Measurements from ENCODE around the gene LYPD6.
A peak's percentile ranks its signal among the peaks of the same experiment; 100 is the strongest.

Gene LYPD6

GRCh38 chr2:149422991-149423338 is 92.6 kb downstream of the LYPD6 start:
- peak overlapping the region; percentile 23 for H3K27ac ChIP-seq (ENCODE audit: low read depth, low read length)
- no peak overlapping the region for H2BK120ac ChIP-seq (ENCODE audit: insufficient read depth, low read length, poor library complexity)
- H3K18ac ChIP-seq (ENCODE audit: low read length), result no peak overlapping the region
- no peak overlapping the region for H4K91ac ChIP-seq (ENCODE audit: low read depth, low read length)
- H3K4ac ChIP-seq (ENCODE audit: low read depth, low read length), result no peak overlapping the region
- no peak overlapping the region for H3K14ac ChIP-seq (ENCODE audit: low read length)
- no peaks in the 10 kb centered on the region for H3K27me3 ChIP-seq (ENCODE audit: insufficient read depth, low read length)
- no peaks in the 10 kb centered on the region for H3K9me3 ChIP-seq (ENCODE audit: insufficient read depth, low read depth, low read length)
- H3K79me2 ChIP-seq (ENCODE audit: control insufficient read depth, insufficient read depth, low read length, poor library complexity), result peaks cover 3% of the 10 kb centered on the region
- H3K23ac ChIP-seq (ENCODE audit: low read length), result no peak overlapping the region
- H4K12ac ChIP-seq (ENCODE audit: low read depth, low read length), result no peak overlapping the region
- H3K79me1 ChIP-seq (ENCODE audit: low read length), result peaks cover 4% of the 10 kb centered on the region
- no peak overlapping the region for H2AFZ ChIP-seq (ENCODE audit: insufficient read depth, low read length, poor library complexity)
- no peak overlapping the region for H2BK5ac ChIP-seq (ENCODE audit: low read depth, low read length, poor library complexity)
- H3K9ac ChIP-seq (ENCODE audit: low read length), result no peak overlapping the region
- H2AK5ac ChIP-seq (ENCODE audit: low read length), result no peak overlapping the region
- no peak overlapping the region for H2BK12ac ChIP-seq (ENCODE audit: low read length)
- H3K4me2 ChIP-seq (ENCODE audit: low read length), result no peak overlapping the region
- H3K36me3 ChIP-seq (ENCODE audit: control insufficient read depth in 1 of 2, insufficient read depth in 2 of 2, low read length in 2 of 2), result peaks cover 0 to 3% of the 10 kb centered on the region in 2 experiments
- no peak for DNase-seq
- H4K8ac ChIP-seq (ENCODE audit: low read depth, low read length), result no peak overlapping the region
- no peak overlapping the region for H3K4me3 ChIP-seq (ENCODE audit: low read depth, low read length)
- H3K4me1 ChIP-seq (ENCODE audit: control insufficient read depth in 1 of 2, insufficient read depth in 2 of 2, low read length in 2 of 2), result peaks cover 9 to 16% of the 10 kb centered on the region in 2 experiments

GRCh38 chr2:149423630-149424029 is 93.2 kb downstream of the LYPD6 start:
- Histone ChIP-seq H2BK120ac (ENCODE audit: insufficient read depth, low read length, poor library complexity) (no peak overlapping the region), H3K79me1 (ENCODE audit: low read length) (peaks cover 4% of the 10 kb centered on the region), H2BK12ac (ENCODE audit: low read length) (no peak overlapping the region), H4K12ac (ENCODE audit: low read depth, low read length) (no peak overlapping the region), H2BK5ac (ENCODE audit: low read depth, low read length, poor library complexity) (no peak overlapping the region), H3K4ac (ENCODE audit: low read depth, low read length) (no peak overlapping the region), H3K9ac (ENCODE audit: low read length) (no peak overlapping the region), H3K4me3 (ENCODE audit: low read depth, low read length) (no peak overlapping the region), H2AK5ac (ENCODE audit: low read length) (no peak overlapping the region), H3K9me3 (ENCODE audit: insufficient read depth, low read depth, low read length) (no peaks in the 10 kb centered on the region), H3K14ac (ENCODE audit: low read length) (no peak overlapping the region), H4K91ac (ENCODE audit: low read depth, low read length) (no peak overlapping the region), H3K23ac (ENCODE audit: low read length) (no peak overlapping the region), H3K4me1 (ENCODE audit: control insufficient read depth in 1 of 2, insufficient read depth in 2 of 2, low read length in 2 of 2) (peaks cover 9 to 14% of the 10 kb centered on the region in 2 experiments), H3K36me3 (ENCODE audit: control insufficient read depth in 1 of 2, insufficient read depth in 2 of 2, low read length in 2 of 2) (peaks cover 0 to 3% of the 10 kb centered on the region in 2 experiments), H3K79me2 (ENCODE audit: control insufficient read depth, insufficient read depth, low read length, poor library complexity) (peaks cover 3% of the 10 kb centered on the region), H3K18ac (ENCODE audit: low read length) (no peak overlapping the region), H3K27me3 (ENCODE audit: insufficient read depth, low read length) (no peaks in the 10 kb centered on the region), H3K27ac (ENCODE audit: low read depth, low read length) (no peak overlapping the region), H4K8ac (ENCODE audit: low read depth, low read length) (no peak overlapping the region), H3K4me2 (ENCODE audit: low read length) (no peak overlapping the region), H2AFZ (ENCODE audit: insufficient read depth, low read length, poor library complexity) (no peak overlapping the region)
- no CpG with 5 or more reads among the region's 4 CpGs for WGBS (ENCODE audit: extremely low coverage, insufficient coverage, insufficient read length)
- no peak for DNase-seq

GRCh38 chr2:149427387-149427786 is 97.0 kb downstream of the LYPD6 start:
- no peak overlapping the region for H3K18ac ChIP-seq (ENCODE audit: low read length)
- WGBS (ENCODE audit: extremely low coverage, insufficient coverage, insufficient read length), result no CpG with 5 or more reads among the region's 3 CpGs

GRCh38 chr2:149428783-149429182 is 98.4 kb downstream of the LYPD6 start:
- Histone ChIP-seq H2BK120ac (ENCODE audit: insufficient read depth, low read length, poor library complexity) (no peak overlapping the region), H3K23ac (ENCODE audit: low read length) (no peak overlapping the region), H4K8ac (ENCODE audit: low read depth, low read length) (no peak overlapping the region), H3K18ac (ENCODE audit: low read length) (no peak overlapping the region), H3K9ac (ENCODE audit: low read length) (no peak overlapping the region), H3K4me3 (ENCODE audit: low read depth, low read length) (no peak overlapping the region), H3K9me3 (ENCODE audit: insufficient read depth, low read depth, low read length) (no peaks in the 10 kb centered on the region), H2BK12ac (ENCODE audit: low read length) (no peak overlapping the region), H2AK5ac (ENCODE audit: low read length) (no peak overlapping the region), H3K27ac (ENCODE audit: low read depth, low read length) (no peak overlapping the region), H3K36me3 (ENCODE audit: control insufficient read depth in 1 of 2, insufficient read depth in 2 of 2, low read length in 2 of 2) (peaks cover 0 to 5% of the 10 kb centered on the region in 2 experiments), H3K79me2 (ENCODE audit: control insufficient read depth, insufficient read depth, low read length, poor library complexity) (no peaks in the 10 kb centered on the region), H3K27me3 (ENCODE audit: insufficient read depth, low read length) (no peaks in the 10 kb centered on the region), H4K12ac (ENCODE audit: low read depth, low read length) (no peak overlapping the region), H3K4me2 (ENCODE audit: low read length) (no peak overlapping the region), H3K79me1 (ENCODE audit: low read length) (no peaks in the 10 kb centered on the region), H4K91ac (ENCODE audit: low read depth, low read length) (no peak overlapping the region), H3K14ac (ENCODE audit: low read length) (no peak overlapping the region), H2AFZ (ENCODE audit: insufficient read depth, low read length, poor library complexity) (no peak overlapping the region), H3K4ac (ENCODE audit: low read depth, low read length) (no peak overlapping the region), H2BK5ac (ENCODE audit: low read depth, low read length, poor library complexity) (no peak overlapping the region), H3K4me1 (ENCODE audit: control insufficient read depth in 1 of 2, insufficient read depth in 2 of 2, low read length in 2 of 2) (peaks cover 0 to 6% of the 10 kb centered on the region in 2 experiments)
- peak; percentile 2 to 52 for DNase-seq
- WGBS (ENCODE audit: extremely low coverage, insufficient coverage, insufficient read length), result no CpG with 5 or more reads among the region's 2 CpGs

More at GRCh38 chr2:149427387-149427786, 97.0 kb downstream of the LYPD6 start:
- no peaks in the 10 kb centered on the region for H3K79me2 ChIP-seq (ENCODE audit: control insufficient read depth, insufficient read depth, low read length, poor library complexity)
- H2AFZ ChIP-seq (ENCODE audit: insufficient read depth, low read length, poor library complexity), result no peak overlapping the region
- no peak overlapping the region for H2BK12ac ChIP-seq (ENCODE audit: low read length)
- no peak overlapping the region for H3K4ac ChIP-seq (ENCODE audit: low read depth, low read length)
- no peaks in the 10 kb centered on the region for H3K79me1 ChIP-seq (ENCODE audit: low read length)
- H3K23ac ChIP-seq (ENCODE audit: low read length), result no peak overlapping the region
- H3K36me3 ChIP-seq (ENCODE audit: control insufficient read depth in 1 of 2, insufficient read depth in 2 of 2, low read length in 2 of 2), result peaks cover 0 to 5% of the 10 kb centered on the region in 2 experiments
- H3K14ac ChIP-seq (ENCODE audit: low read length), result no peak overlapping the region
- H4K12ac ChIP-seq (ENCODE audit: low read depth, low read length), result no peak overlapping the region
- peaks cover 2 to 9% of the 10 kb centered on the region in 2 experiments for H3K4me1 ChIP-seq (ENCODE audit: control insufficient read depth in 1 of 2, insufficient read depth in 2 of 2, low read length in 2 of 2)
- H4K91ac ChIP-seq (ENCODE audit: low read depth, low read length), result no peak overlapping the region
- no peak overlapping the region for H2BK120ac ChIP-seq (ENCODE audit: insufficient read depth, low read length, poor library complexity)
- no peak overlapping the region for H3K4me2 ChIP-seq (ENCODE audit: low read length)
- no peak overlapping the region for H3K4me3 ChIP-seq (ENCODE audit: low read depth, low read length)
- H3K9ac ChIP-seq (ENCODE audit: low read length), result no peak overlapping the region
- no peak for DNase-seq
- H3K27me3 ChIP-seq (ENCODE audit: insufficient read depth, low read length), result no peaks in the 10 kb centered on the region
- no peak overlapping the region for H4K8ac ChIP-seq (ENCODE audit: low read depth, low read length)
- H2AK5ac ChIP-seq (ENCODE audit: low read length), result no peak overlapping the region
- no peak overlapping the region for H3K27ac ChIP-seq (ENCODE audit: low read depth, low read length)
- H3K9me3 ChIP-seq (ENCODE audit: insufficient read depth, low read depth, low read length), result no peaks in the 10 kb centered on the region
- no peak overlapping the region for H2BK5ac ChIP-seq (ENCODE audit: low read depth, low read length, poor library complexity)
